Loucy (cell line): ENCODE results near the gene MLF2.
A peak's percentile ranks its signal among the peaks of the same experiment; 100 is the strongest.

ENCODE experiments used
- H2AFZ ChIP-seq: fragments of 200-600 bp; sonication (generic); 2 replicates; pipeline ENCODE4 v1.6.0; 2016; ENCODE audit warnings: antibody characterized with exemption, mild to moderate bottlenecking, low read length, moderate library complexity
- H3F3A ChIP-seq: fragments of 200-600 bp; 2 replicates; pipeline ENCODE4 v1.6.0; 2016; ENCODE audit warnings: antibody characterized with exemption, low read depth, mild to moderate bottlenecking
- H3K27me3 ChIP-seq: fragments of 200-600 bp; sonication (generic); 2 replicates; pipeline ENCODE4 v1.6.1; 2014; ENCODE audit warnings: low read length, mild to moderate bottlenecking; ENCODE audit not compliant: insufficient read depth, poor library complexity, severe bottlenecking
- H3K36me3 ChIP-seq: fragments of 200-600 bp; sonication (generic); 2 replicates; pipeline ENCODE4 v1.6.1; 2016; ENCODE audit warnings: low read length; ENCODE audit not compliant: insufficient read depth
- H3K4me1 ChIP-seq: fragments of 200-600 bp; sonication (generic); 2 replicates; pipeline ENCODE4 v1.5.1; 2014; ENCODE audit warnings: low read length, mild to moderate bottlenecking; ENCODE audit not compliant: insufficient read depth, poor library complexity, severe bottlenecking
- H3K4me2 ChIP-seq: fragments of 200-600 bp; sonication (generic); 2 replicates; pipeline ENCODE4 v1.6.0; 2014; ENCODE audit warnings: antibody characterized with exemption, low read length, low read depth, mild to moderate bottlenecking; ENCODE audit not compliant: poor library complexity, severe bottlenecking
- H3K4me3 ChIP-seq: fragments of 200-600 bp; sonication (generic); 2 replicates; pipeline ENCODE4 v1.5.1; 2014; ENCODE audit warnings: low read length, mild to moderate bottlenecking, mixed read lengths; ENCODE audit not compliant: poor library complexity, severe bottlenecking
- H3K79me2 ChIP-seq: fragments of 200-600 bp; sonication (generic); 2 replicates; pipeline ENCODE4 v1.6.1; 2014; ENCODE audit warnings: low read length; ENCODE audit not compliant: insufficient read depth
- H3K9ac ChIP-seq: fragments of 200-600 bp; sonication (generic); 2 replicates; pipeline ENCODE4 v1.6.0; 2014; ENCODE audit warnings: mild to moderate bottlenecking, low read depth, low read length, moderate library complexity; ENCODE audit not compliant: poor library complexity, severe bottlenecking
- H3K9me2 ChIP-seq: fragments of 200-600 bp; sonication (generic); replicated peaks from 2 replicates; pipeline ENCODE4 v1.6.1; 2016; ENCODE audit warnings: low read depth, low read length, mixed read lengths
- H3K9me3 ChIP-seq: fragments of 200-600 bp; sonication (generic); 2 replicates; pipeline ENCODE4 v1.6.1; 2014; ENCODE audit warnings: mild to moderate bottlenecking, antibody characterized with exemption, low read length, low read depth; ENCODE audit not compliant: insufficient read depth
- H4K20me1 ChIP-seq: fragments of 200-600 bp; sonication (generic); 2 replicates; pipeline ENCODE4 v1.6.0; 2014; ENCODE audit warnings: antibody characterized with exemption, low read length, mild to moderate bottlenecking; ENCODE audit not compliant: insufficient read depth, poor library complexity, severe bottlenecking
- EZH2phosphoT487 ChIP-seq: fragments of 200-600 bp; IDR thresholded peaks from 2 replicates; pipeline ENCODE4 v1.6.1; 2018; ENCODE audit warnings: antibody characterized with exemption, mild to moderate bottlenecking, moderate library complexity, borderline replicate concordance
- TF ChIP-seq, protein P1 (sequence below): fragments of 200-600 bp; sonication (generic); conservative IDR thresholded peaks from 2 replicates; pipeline ENCODE4 v1.5.1; 2014; ENCODE audit warnings: mild to moderate bottlenecking, antibody characterized with exemption, low read length

The MLF2 gene

DNA sequence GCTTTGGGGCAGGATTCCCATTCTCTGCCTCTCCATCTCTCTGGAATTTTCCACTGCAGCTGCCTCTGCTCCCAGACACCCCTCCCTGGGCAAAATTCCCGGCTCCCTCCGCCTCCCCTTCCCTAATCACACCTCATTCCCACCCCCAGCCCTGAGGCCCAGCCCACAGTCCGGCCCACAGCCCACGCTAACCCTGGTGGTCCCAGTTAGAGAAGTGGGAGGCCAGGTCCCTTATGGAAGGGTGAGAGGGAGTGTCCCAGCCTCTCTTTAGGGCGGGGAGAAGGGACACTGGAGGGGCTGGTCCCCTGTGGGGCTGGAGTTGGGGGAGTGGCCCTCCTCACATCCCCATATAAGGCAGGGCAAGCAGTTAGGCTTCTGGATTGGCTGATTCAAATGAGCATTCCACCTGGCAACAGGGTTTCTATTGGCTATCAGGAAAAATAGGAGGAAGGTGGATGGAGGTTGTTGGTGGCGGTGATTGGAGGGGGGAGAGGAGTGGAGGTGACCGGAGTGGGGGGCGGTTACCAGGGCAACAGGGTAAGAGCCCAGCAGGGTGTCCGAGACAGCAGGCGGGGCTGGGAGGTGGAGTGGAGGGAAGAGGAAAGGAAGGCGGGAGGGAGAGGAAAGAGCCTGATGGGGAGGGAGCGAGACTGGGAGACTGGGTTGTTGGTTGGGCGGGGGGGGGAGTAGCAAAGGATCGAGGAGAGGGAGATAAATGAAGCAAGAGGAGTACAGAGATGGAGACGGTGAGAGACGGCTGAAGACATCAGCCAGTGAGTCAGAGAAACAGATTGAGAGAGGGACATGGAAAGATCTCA lies 11.3 kb upstream of the MLF2 start:
- Histone ChIP-seq H3K9me2 (no peaks in the 10 kb centered on the region), H2AFZ (0 out of 2 replicates have a peak overlapping the region, but pooled peaks have one; percentile 0), H3K4me3 (peak overlapping the region; percentile 73), H3K4me1 (peaks cover 42% of the 10 kb centered on the region), H3K79me2 (peaks cover 35% of the 10 kb centered on the region), H3K9ac (peak overlapping the region; percentile 85), H3K9me3 (no peaks in the 10 kb centered on the region), H4K20me1 (peaks cover 14% of the 10 kb centered on the region), H3K4me2 (peak overlapping the region; percentile 94), H3F3A (0 out of 2 replicates have a peak, but pooled peaks cover 5% of the 10 kb centered on the region), H3K36me3 (no peaks in the 10 kb centered on the region), H3K27me3 (no peaks in the 10 kb centered on the region)
- TF ChIP-seq EZH2phosphoT487, result no peak
- TF ChIP-seq, protein P1, sequence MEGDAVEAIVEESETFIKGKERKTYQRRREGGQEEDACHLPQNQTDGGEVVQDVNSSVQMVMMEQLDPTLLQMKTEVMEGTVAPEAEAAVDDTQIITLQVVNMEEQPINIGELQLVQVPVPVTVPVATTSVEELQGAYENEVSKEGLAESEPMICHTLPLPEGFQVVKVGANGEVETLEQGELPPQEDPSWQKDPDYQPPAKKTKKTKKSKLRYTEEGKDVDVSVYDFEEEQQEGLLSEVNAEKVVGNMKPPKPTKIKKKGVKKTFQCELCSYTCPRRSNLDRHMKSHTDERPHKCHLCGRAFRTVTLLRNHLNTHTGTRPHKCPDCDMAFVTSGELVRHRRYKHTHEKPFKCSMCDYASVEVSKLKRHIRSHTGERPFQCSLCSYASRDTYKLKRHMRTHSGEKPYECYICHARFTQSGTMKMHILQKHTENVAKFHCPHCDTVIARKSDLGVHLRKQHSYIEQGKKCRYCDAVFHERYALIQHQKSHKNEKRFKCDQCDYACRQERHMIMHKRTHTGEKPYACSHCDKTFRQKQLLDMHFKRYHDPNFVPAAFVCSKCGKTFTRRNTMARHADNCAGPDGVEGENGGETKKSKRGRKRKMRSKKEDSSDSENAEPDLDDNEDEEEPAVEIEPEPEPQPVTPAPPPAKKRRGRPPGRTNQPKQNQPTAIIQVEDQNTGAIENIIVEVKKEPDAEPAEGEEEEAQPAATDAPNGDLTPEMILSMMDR, result no peak

DNA sequence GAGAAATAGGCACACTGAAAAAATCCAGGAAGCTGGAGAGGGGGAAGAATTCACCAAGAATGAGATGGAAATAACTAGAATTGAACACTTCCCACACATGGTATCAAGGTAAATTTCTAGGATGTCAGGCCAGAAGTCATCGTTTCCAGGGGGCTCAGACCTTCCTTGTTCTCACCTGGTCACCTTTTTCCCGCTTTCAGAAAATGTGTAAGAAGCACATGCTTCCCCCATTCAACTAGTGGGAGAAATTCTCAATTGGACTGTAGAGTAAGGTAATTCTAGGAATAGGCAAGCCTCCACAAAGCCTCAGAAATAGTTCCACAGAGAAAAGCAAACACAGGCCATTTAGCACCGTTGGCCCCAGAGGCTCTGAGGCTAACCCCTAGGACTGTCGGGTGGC lies 10.4 kb upstream of the MLF2 start:
- Histone ChIP-seq H3K36me3 (no peaks in the 10 kb centered on the region), H3F3A (0 out of 2 replicates have a peak, but pooled peaks cover 5% of the 10 kb centered on the region), H3K9me2 (no peaks in the 10 kb centered on the region), H3K79me2 (peaks cover 27% of the 10 kb centered on the region), H3K4me1 (peaks cover 36% of the 10 kb centered on the region), H4K20me1 (peaks cover 7% of the 10 kb centered on the region), H3K9ac (peak overlapping the region; percentile 71), H3K4me2 (peak overlapping the region; percentile 94), H3K4me3 (no peak overlapping the region), H3K9me3 (no peaks in the 10 kb centered on the region), H3K27me3 (no peaks in the 10 kb centered on the region), H2AFZ (no peak overlapping the region)
- TF ChIP-seq EZH2phosphoT487, result no peak
- TF ChIP-seq, protein P1, result no peak

DNA sequence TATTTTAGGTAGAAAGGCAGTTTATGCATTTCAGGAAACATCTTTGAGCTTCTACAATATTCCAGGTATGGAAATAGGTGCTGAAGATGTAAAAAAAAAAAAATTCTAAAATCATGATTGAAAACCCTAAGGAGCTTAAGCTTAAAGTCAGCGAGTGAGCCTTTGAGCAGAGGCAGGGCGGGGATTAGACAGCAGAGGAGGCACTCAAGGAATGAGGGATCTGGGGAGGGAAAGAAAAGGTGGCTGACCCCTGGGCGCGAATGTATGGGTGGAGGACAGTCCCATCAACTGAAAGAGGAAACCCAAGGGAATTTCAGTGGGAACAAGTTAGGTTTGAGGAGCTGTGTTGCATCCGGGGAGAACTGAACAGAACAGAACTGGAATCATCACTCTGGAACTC lies 6.8 kb upstream of the MLF2 start:
- no peak overlapping the region for H3K9ac ChIP-seq
- no peaks in the 10 kb centered on the region for H3K36me3 ChIP-seq
- H3K4me3 ChIP-seq, result no peak overlapping the region
- no peak overlapping the region for H2AFZ ChIP-seq
- H3K4me2 ChIP-seq, result no peak overlapping the region
- H3K9me3 ChIP-seq, result no peaks in the 10 kb centered on the region
- peaks cover 14% of the 10 kb centered on the region for H3K4me1 ChIP-seq
- no peaks in the 10 kb centered on the region for H3F3A ChIP-seq
- TF ChIP-seq, protein P1, result no peak
- no peak for TF ChIP-seq EZH2phosphoT487
- H4K20me1 ChIP-seq, result no peaks in the 10 kb centered on the region
- H3K27me3 ChIP-seq, result no peaks in the 10 kb centered on the region
- no peaks in the 10 kb centered on the region for H3K9me2 ChIP-seq
- no peaks in the 10 kb centered on the region for H3K79me2 ChIP-seq
